Nephron progenitor cell (in vitro differentiated cells): ENCODE results near the gene PTGER2.

Source experiments
- DNase-seq: peaks from one replicate; pipeline ENCODE4 v3.0.0; 2021
- H3K27ac Mint-ChIP-seq: 2 replicates; pipeline ENCODE4 v1.8.0; 2021; ENCODE audit warnings: mild to moderate bottlenecking, moderate library complexity, mixed read lengths
- H3K27me3 Mint-ChIP-seq: 2 replicates; pipeline ENCODE4 v1.8.0; 2021; ENCODE audit warnings: mild to moderate bottlenecking, low read depth, mixed read lengths; ENCODE audit not compliant: poor library complexity
- H3K36me3 Mint-ChIP-seq: 2 replicates; pipeline ENCODE4 v1.8.0; 2021; ENCODE audit warnings: low read depth, mixed read lengths
- H3K4me1 Mint-ChIP-seq: 2 replicates; pipeline ENCODE4 v1.8.0; 2021; ENCODE audit warnings: mixed read lengths
- H3K4me3 Mint-ChIP-seq: 2 replicates; pipeline ENCODE4 v1.8.0; 2021; ENCODE audit warnings: mild to moderate bottlenecking, moderate library complexity, mixed read lengths
- H3K9me3 Mint-ChIP-seq: 2 replicates; pipeline ENCODE4 v1.8.0; 2021; ENCODE audit warnings: mild to moderate bottlenecking, moderate library complexity, mixed read lengths
- CTCF ChIP-seq: fragments of 200-600 bp; sonication (generic); IDR thresholded peaks from 2 replicates; pipeline ENCODE4 v1.5.0; 2021; ENCODE audit warnings: antibody characterized with exemption

Gene PTGER2

GRCh38 chr14:52318826-52319645 lies 4.9 kb downstream of the PTGER2 start:
- Mint-ChIP-seq H3K27ac (no peak overlapping the region), H3K36me3 (peaks cover 41% of the 10 kb centered on the region), H3K4me3 (no peak overlapping the region), H3K4me1 (peaks cover 12% of the 10 kb centered on the region), H3K27me3 (peaks cover 48% of the 10 kb centered on the region), H3K9me3 (peaks cover 41% of the 10 kb centered on the region)
- DNase-seq: no peak
- TF ChIP-seq CTCF: no peak

- no peak overlapping the region for H3K27ac Mint-ChIP-seq
- no peak for DNase-seq
- peaks cover 7% of the 10 kb centered on the region for H3K4me1 Mint-ChIP-seq
- TF ChIP-seq CTCF: no peak
- peaks cover 45% of the 10 kb centered on the region for H3K36me3 Mint-ChIP-seq
- H3K9me3 Mint-ChIP-seq: peaks cover 47% of the 10 kb centered on the region
- H3K27me3 Mint-ChIP-seq: peaks cover 39% of the 10 kb centered on the region
- H3K4me3 Mint-ChIP-seq: no peak overlapping the region
Observed at GRCh38 chr14:52319919-52320318, 5.8 kb downstream of the PTGER2 start.

GRCh38 chr14:52325126-52325525 lies 11.0 kb downstream of the PTGER2 start:
- DNase-seq: no peak
- TF ChIP-seq CTCF: no peak
- no peaks in the 10 kb centered on the region for H3K27me3 Mint-ChIP-seq
- peaks cover 47% of the 10 kb centered on the region for H3K9me3 Mint-ChIP-seq
- no peak overlapping the region for H3K4me3 Mint-ChIP-seq
- peaks cover 13% of the 10 kb centered on the region for H3K4me1 Mint-ChIP-seq
- no peak overlapping the region for H3K27ac Mint-ChIP-seq
- H3K36me3 Mint-ChIP-seq: peaks cover 41% of the 10 kb centered on the region

GRCh38 chr14:52325630-52326029 lies 11.5 kb downstream of the PTGER2 start:
- peaks cover 36% of the 10 kb centered on the region for H3K36me3 Mint-ChIP-seq
- peaks cover 13% of the 10 kb centered on the region for H3K4me1 Mint-ChIP-seq
- H3K27ac Mint-ChIP-seq: no peak overlapping the region
- no peak for DNase-seq
- no peaks in the 10 kb centered on the region for H3K27me3 Mint-ChIP-seq
- no peak overlapping the region for H3K4me3 Mint-ChIP-seq
- peaks cover 43% of the 10 kb centered on the region for H3K9me3 Mint-ChIP-seq
- TF ChIP-seq CTCF: no peak

GRCh38 chr14:52327374-52328226 lies 13.5 kb downstream of the PTGER2 start:
- no peak for TF ChIP-seq CTCF
- Mint-ChIP-seq H3K27ac (peak overlapping the region; percentile 44), H3K4me3 (no peak overlapping the region)

More at GRCh38 chr14:52327374-52328226, 13.5 kb downstream of the PTGER2 start:
- peaks cover 27% of the 10 kb centered on the region for H3K9me3 Mint-ChIP-seq
- DNase-seq: no peak
- H3K36me3 Mint-ChIP-seq: peaks cover 23% of the 10 kb centered on the region
- H3K27me3 Mint-ChIP-seq: no peaks in the 10 kb centered on the region
- H3K4me1 Mint-ChIP-seq: peaks cover 13% of the 10 kb centered on the region
